Activated CD4-positive, alpha-beta T cell treated with anti-CD3 and anti-CD28 coated beads, Interleukin-10, Interleukin-2, amounts not matched to agents 100 ng/mL and 50 ng/mL, durations not matched to agents 16 hours and 8 hours (primary cell): ENCODE results near the gene CIAO2A.
A peak's percentile ranks its signal among the peaks of the same experiment; 100 is the strongest.
"Not testable (repeated sequence)": the region's sequence is repeated elsewhere in the genome, so short reads cannot be mapped to it uniquely, and the experiment has no call there.

ENCODE experiments used
- DNase-seq: peaks from one replicate; pipeline ENCODE4 v3.0.0-alpha.2; 2020

Gene CIAO2A, protein sequence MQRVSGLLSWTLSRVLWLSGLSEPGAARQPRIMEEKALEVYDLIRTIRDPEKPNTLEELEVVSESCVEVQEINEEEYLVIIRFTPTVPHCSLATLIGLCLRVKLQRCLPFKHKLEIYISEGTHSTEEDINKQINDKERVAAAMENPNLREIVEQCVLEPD

DNA sequence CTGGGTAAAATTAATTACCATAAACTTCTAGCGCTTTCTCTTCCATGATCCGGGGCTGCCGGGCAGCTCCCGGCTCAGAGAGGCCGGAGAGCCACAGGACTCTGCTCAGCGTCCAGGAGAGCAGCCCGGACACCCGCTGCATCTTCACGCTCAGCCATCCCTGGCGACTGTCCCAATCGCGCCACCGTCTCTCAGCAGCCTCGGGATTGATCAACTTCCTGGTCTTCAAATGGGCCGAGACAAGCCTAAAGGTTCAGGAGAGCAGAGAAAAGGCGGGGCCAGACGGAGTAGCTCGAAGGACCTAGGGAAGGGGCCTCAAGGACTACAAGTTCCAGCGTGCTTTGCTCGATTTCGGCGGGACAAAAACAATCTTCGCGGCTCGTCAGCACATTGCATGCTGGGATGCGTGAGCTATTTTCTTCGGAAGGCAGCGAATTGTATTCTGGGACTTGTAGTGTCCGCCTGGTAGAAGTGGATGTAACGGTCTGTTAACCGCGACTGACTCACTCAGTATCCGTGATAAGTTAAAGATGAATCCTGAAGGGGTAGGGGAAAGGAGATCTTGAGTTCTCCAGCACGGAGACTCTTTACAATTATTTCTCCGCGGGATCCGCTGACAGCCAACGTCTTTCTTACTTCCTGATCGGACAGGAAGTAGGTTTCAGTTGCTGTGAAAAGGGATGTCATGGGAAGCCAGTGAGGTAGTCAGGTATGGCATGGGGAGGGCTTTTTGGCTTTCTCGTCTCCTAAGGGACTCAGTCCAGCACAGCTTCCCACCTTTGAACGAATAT is at the start of gene CIAO2A:
TSS of gene CIAO2A (minus strand) at position 212 of the 791 bp plus-strand sequence. CDS start at position 142, 70 bp downstream.
- peak; percentile 99 for DNase-seq

DNA sequence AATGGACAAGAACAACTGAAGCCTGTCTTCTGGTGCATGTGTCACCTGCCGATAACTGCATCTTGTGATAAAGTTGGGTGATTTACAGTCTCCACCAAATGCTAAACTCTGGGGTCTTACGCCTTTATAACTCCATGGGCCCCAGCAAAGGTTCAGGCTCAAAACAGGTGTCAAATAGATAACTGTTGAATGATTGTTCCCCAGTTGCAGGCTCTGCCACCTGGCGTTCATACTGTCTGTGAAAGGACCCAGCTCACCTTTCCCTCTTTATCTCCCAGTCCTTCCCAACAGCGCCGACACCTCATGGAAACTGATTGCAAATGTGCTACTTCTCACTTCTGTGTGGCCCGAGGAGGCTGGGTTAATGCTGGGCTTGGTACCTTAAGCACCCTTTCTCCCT is 49.6 kb upstream of the CIAO2A start:
- DNase-seq, result no peak

DNA sequence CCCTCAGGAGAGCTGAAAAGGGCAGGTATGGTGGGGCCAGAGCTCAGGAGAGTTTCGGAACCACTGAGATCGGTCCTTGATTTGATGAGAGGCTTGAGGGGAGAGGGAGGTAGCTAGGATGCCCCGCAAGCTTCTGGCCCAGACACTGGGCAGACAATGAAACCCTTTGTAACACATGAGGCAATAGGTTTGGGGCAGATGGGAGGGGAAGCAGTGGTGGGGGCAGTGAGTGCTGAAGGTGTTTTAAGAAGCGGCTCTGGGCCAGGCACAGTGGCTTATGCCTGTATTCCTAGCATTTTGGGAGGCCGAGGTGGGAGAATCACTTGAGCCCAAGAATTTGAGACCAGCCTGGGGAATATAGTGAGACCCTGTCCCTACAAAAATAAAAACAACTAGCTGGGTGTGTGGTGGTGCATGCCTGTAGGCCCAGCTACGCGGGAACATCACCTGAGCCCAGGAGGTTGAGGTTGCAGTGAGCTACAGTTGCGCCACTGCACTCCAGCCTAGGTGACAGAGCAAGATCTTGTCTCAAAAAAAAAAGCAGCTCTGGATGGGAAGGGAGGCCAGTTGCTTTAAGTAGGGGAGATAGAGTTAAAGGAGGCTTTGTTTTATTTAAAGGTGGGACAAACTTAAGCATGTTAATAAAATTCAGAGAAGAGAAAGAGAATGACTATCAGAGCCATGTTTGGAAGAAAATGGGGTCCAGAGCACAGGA is 48.3 kb upstream of the CIAO2A start:
- DNase-seq, result no peak

DNA sequence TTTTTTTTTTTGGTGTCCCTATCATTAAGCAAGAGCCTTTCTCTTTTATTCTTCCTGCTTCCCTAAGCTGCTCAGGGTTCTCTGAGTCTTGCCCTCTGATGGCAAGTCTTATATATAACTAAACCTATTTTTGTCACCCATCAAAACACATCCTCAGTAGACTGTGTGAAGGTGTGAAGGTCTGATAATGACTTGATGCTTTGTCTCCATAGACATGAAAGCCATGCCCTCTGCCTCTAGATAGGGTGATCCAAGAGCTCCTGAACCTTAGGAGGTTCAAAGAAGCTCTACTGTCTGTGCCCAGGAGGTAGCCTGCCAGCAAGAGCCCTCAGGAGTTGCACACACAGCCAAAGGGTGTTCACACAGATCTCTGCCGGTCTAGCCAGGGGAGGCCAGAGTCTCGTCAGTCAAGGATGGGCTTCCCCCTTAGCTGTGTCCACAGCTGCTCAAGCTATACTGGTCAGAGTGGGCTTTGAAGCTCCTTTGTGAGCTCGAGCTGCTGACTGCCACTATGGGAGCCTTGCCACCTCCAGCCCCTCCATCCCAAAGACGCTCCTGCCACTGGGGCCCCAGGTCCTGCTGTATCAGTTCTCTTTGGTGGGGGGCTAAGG is 44.8 kb upstream of the CIAO2A start:
- no peak for DNase-seq

DNA sequence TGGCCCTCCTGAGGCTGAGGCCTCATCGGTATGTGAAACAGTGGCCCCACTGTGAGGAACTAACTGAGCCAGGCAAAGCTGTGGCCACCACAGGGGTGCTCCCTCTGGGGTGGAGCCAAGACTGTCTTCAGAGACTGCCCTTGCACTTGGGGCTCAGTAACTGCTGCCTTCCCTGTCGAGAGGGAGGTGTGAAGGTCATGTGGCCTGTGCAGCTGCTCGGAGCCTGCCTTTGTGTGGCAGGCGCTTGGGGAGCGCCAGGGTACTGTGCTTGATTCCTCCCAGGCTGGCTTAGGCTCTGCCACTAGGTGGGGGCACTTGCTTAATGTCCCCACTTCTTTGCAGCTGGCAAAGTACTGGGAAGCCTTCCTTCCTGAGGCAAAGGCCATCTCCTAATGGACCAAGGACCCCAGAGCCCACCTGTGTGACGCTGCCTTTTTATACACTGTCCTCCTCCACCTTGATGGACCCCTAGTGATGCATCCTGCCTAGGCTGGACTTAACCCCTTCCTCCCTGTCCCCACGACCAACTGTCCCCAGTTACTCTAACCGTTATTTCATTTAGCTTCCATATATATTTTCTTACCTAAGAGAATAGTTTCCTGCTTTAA is 43.7 kb upstream of the CIAO2A start:
- no peak for DNase-seq

DNA sequence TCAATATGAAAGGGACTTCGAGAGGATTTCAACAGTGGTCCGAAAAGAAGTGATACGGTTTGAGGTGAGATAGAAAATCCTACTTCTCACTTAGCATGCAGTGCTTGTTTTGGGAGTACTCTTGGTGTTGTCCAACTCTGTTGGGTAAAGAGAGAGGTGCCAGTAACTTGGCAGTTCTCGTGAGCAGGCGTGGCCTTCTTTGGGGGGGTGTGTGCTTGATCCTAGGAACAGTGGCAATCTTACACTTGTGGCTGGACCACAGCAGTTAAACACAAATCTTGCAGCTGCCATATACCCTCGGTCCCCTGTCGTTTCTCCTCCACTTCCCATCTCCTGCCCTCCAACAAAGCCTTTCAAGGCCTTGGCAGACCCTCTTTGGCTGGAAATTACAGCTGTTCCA is 42.7 kb upstream of the CIAO2A start:
- no peak for DNase-seq

DNA sequence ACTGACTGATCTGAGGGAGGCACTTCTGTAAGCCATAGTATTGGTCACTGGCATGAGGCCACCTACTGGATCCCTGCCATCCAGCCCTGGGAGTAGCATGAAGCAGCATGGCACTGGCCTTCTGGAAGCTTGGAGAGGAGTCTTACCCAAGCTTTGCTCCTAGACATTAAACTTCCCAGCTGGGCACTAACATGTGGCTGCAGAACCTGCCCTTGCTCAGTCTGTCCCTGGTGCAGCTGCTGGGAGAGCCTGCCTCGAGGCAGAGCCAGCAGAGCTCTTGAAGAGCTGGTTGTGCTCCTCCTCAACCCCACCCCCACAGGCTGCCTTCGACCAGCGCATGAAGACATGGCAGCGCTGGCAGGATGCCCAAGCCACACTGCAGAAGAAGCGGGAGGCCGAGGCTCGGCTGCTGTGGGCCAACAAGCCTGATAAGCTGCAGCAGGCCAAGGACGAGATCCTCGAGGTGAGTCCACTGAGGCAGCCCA is 40.7 kb upstream of the CIAO2A start:
- DNase-seq, result no peak

DNA sequence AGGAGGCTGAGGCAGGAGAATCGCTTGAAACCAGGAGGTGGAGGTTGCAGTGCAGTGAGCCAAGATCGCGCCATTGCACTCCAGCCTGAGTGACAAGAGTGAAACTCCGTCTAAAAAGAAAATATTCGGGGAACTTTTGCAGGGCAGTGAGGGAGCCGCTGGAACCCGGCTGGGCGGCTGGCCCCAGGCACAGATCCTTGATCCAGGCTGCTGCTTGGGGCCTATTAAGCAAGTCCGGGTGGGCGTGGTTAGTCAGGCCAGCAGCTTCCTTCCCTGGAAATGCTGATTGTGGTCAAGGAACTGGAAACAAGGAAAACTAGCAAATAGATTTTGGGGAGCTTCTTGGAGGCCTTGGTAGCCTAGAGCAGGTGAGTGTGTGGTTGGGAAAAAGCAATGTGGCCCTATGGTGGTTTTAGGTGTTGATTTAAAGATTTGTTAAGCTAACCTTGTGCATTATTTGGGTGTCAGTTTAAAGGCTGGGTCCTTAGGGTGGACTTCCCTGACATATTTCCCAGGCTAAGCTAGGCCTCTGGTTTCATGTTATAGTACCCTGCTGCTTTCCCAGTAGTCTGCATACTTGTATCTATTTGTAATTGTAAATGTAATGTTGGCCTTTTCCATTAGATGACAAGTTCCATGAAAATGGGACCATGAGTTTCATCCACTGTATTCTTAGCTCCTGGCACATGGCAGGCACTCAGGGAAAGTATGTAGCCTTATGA is 40.1 kb upstream of the CIAO2A start:
- no peak for DNase-seq

DNA sequence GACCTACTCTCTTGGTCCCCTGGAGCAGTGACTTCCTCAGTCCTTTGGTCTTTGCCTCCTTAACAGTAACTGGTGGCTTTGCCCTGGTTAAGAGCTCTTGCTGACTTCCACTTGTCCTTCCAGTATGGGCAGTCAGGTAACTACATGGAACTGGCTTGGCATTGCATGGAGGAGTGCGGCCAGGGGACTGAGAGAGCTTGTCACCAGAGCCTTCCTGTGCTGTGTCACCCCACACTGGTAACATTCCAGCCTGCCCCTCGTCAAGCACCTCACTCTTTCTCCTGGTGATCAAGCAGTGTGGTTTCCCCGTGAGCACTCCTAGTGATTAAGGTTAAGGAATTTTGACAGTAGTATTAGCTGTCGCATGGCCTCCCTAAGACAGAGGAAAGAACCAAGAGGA is 38.6 kb upstream of the CIAO2A start:
- no peak for DNase-seq

DNA sequence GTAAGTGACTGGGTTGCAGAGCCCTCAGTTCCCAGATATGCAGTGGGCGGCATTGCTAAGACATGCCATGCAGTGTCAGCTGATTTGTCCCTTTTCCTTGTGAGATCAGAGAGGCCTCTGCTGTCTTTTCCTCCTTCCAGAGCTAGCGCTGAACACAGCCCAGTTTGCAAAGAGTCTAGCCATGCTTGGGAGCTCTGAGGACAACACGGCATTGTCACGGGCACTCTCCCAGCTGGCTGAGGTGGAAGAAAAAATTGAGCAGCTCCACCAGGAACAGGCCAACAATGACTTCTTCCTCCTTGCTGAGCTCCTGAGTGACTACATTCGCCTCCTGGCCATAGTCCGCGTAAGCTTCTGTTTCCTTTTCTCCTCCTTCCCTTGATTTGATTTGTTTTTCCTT is 37.9 kb upstream of the CIAO2A start:
- DNase-seq, result no peak

DNA sequence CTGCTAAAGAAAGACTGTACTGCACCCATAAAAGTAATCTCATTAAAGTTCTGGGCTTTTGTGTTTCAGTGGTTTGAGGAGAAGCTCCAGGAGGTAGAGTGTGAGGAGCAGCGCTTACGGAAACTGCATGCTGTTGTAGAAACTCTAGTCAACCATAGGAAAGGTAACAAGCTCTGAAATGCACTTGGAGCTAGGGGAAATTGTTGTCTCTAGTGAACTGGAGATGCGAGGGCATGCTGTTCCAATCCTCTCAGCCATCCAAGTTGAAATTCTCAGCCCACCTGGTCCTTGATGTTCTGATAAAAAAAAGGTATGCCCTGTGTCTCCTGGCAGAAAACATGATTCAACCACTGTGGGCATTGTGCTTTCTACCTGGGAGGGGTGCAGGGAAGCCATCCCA is 36.5 kb upstream of the CIAO2A start:
- DNase-seq, result no peak

DNA sequence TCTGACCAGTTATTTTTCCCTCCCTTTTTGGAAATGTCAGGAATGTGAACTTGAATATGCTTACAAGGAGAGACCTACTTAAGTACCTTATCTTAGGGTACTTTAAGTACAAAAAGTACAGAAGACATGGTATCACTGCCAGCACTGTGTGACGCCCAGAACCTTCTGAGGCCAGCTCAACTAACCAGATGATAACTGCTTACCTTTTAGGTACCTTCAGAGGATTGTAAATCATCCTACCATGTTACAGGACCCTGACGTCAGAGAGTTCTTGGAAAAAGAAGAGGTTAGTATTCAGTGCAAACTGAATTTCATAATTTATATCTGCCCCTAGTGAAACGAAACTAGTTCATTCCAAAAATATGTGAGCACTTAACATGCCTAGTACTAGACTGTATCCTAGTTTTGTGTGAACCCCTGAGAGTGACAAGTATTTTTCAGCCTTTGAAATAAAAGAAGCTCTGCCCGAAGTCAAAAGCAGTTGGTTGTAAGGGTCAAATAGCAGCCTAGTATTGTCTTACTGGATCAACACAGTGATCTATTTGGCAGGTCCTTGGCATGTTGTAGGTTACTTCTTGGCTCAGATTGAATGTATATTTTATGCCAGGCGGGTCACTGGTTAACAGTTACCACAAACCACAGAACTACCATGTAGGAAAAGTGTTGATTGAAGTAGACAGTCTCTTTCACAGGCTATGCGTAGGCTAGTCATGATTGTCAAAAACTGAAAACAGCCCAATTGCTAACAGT is 34.1 kb upstream of the CIAO2A start:
- no peak for DNase-seq

DNA sequence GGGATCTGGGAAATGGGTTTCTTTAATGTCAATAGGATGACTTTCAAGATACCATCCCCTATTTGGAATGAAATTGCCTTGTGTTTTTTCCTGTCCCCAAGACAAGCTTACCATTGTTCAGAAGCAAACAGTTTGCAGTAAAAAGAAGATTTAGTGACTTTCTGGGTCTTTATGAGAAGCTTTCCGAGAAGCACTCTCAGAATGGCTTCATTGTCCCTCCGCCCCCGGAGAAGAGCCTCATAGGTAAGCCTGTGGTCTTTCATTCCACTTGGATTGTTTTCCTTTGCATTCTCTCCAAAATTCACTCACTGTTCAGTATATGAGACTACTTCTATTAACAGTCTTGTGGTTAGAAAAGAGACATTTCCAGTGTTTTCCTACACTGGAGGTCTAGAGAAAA is 32.3 kb upstream of the CIAO2A start:
- DNase-seq, result no peak

DNA sequence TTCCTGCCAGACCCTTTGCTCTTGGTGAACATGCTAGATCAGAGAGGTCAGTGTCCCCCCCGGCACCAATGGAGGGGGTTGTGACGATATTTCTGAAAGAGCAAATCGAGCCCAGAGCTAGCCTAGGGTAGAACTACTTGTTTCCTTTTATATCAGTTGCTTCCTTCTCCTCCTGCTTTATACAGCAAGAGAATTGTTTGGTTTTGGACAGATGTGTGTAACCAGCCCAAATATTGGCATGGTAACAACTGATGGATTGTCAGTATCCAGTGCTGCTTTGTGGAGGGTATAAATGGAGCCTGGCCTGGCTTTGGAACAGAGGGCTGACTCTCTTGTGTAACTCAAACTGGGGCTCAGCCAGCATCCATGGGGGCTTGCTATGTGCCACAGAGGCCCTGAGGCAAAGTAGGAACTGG is 29.3 kb upstream of the CIAO2A start:
- no peak for DNase-seq

DNA sequence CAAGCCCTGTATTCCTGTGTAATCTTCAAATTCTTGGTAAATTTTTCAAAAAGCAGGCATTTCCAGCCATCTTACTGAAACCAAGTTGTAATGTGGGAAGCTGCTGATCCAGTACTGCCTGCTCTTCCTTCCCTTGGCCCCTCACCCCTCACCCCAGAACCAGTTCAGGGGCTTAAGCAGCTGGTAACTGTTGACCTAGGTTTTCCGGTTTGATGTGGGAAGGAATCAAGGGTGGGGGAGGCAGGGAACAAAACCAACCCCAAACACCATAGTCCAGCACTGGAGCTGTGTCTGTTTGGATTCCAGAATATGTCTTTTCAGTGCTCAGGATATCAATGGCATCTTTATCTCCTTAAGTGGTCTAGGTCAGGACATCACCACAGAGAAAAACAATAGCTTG is 28.8 kb upstream of the CIAO2A start:
- no peak for DNase-seq

DNA sequence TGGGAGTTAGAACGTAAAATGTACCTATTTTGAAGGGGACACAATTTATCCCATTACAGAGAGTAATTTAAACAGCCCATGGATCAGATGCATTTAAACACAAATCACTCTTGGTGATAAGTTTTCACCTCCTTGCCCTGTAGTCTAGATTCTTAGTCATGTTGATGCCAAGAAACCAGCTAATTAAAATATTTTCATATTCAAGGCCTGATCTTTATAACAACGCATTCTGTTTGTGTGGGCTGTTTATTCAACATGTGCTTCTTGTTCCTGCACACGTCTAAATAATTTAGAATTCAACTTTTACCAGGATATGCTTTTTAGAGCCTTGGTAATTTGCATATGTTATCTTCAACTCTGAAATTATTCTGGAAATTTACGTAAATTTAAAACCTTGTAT is 28.0 kb upstream of the CIAO2A start:
- DNase-seq, result no peak

DNA sequence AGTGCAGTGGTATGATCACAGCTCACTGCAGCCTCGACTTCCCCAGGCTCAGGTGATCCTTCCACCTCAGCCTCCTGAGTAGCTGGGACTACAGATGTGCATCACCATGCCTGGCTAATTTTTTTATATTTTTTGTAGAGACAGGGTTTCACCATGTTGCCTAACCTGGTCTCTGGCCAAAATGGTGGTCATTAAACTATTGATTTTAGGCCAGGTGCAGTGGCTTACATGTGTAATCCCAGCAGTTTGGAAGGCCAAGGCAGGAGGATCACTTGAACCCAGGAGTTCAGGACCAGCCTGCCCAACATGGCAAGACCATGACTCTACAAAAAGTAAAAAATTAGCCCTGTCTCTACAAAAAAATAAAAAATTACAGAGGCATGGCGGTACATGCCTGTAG is 26.7 kb upstream of the CIAO2A start:
- not testable (repeated sequence) for DNase-seq

DNA sequence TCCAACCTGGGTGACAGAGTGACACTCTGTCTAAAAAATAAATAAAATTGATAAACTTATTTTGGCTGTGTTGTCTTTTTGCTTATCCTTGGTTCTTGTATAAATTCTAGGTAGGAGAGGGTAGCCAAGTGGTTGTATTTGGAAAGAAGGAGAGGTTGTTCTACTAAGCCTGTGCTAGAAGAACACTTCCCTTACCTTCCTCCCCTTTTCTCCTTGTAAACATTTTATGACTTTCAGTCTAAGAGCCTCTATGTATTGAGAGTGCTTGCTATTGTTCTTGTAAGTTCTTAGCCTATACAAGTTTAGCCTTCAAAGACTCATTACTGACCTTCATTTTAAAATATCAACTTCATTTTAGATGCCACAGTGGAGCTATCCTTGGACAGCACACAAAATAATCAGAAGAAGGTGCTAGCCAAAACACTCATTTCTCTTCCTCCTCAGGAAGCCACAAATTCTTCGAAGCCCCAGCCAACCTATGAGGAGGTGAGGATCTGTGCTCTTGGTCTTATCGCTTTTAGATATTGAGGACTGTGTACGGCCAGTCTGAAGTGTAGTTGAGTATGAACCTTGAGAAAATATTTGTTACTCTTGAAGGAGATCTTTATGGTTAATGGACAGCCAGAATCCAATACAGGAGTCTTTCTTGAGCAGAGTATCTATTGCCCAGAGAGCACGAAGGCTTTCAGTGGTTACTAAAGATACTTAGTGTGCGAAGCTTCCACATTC is 24.3 kb upstream of the CIAO2A start:
- no peak for DNase-seq

DNA sequence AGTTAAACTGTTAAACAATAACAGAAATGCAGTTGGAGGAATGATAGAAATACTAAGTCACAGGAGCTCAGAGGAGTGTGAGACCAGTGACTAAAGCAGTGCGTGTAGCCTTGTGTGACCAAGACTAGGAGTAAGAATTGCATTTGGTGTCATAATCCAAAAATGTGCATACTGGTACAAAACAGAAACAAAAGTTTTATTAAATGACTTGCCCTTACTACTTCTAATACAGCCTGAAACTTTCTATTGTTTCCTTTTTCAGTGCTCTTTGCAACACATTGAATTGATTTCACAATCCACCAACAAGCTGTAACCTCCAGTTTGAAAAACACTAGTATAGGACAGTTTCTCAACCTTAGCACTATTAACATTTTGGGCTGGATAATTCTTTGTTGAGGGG is 19.3 kb upstream of the CIAO2A start:
- peak; percentile 65 for DNase-seq

DNA sequence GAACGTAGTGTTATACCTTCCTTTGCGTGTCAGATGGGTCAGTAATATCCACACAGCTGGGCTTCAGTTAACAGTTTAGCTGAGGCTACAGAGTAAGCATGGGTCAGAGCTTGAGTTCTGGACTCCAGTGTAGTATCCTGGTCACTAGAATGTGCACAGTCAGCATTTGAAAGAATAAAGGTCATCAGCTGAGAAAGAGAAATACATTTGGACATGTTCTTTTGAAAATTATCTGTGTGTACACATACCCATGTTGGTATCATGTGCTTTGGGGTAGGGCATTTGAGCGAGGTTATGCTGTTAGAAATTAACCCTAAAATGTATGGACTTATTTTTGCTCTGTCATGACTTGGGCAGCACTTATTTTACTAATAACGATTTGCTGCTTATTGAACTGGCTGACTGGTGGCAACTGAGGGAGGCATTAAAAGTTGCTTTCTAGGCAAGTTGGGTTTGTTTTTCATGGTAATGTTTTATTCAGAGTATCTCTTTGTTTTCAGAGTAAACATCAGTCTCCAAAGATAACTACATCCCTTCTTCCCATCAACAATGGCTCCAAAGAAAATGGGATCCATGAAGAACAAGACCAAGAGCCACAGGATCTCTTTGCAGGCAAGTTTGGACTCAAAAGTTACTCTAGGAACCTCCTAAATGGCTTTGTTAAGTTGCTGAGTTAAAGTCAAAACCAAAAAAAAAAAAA is 18.6 kb upstream of the CIAO2A start:
- DNase-seq, result no peak
